Measurements from ENCODE around the gene PLXNC1.
A peak's percentile ranks its signal among the peaks of the same experiment; 100 is the strongest.

PLXNC1 gene

DNA sequence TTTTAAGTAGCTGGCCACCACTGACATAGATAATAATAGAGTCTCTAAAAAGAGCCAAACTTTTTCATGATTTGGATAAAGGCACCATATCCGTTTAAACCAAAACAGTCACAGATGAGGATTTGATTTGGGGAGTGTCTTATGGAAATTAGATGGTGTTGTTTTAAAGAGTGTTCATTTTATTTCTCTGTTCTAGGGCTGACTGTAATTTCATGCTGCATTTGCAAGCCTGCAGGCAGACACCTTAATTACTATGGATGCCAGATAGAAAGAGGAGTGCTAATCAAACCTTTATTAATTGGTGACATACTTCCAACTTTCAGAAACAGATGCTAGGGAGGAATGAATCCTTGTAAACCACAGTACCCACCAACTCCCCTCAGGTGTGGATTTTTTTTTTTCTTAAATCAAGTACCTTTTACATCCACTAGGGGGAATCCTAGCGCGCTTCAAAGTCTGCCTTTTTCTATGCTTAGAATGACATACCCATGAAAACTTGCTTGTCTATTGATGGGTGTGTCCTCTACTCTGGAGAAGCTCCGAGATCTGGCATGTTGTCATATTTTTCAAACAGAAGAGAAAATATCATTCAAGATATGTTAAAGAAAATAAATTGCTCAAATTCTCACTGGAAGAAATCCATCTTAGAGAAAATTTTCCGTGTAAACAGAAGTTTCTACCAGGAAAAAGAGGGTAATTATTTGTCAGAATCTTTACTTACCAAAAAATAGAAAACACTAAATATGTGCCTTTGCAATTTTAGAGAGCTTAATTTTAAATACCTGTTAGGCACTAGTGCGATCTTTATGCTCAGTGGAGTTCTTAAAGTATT, 14.2 kb upstream of the PLXNC1 start:
- DNase-seq (ENCODE audit: low spot score) = peak; percentile 79

DNA sequence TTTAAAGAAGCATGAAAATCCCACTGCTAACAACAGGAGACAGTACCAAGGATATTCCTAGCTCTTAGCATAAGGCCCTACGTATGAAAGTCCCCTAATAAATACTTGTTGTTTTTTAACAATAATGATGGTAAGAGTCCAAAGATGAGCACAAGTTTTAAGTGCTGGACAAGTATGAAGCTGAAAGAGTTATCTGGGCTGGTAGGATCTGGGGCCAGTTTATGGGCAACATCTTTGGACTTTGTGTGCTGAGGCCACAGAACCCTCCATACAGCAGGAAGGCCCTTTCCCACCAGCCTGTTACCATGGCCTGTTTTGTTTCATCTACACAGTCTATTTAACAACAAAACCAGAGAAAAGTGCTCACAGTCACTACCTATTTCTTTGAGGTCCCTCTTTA, 12.5 kb upstream of the PLXNC1 start:
- DNase-seq (ENCODE audit: low spot score) = no peak

DNA sequence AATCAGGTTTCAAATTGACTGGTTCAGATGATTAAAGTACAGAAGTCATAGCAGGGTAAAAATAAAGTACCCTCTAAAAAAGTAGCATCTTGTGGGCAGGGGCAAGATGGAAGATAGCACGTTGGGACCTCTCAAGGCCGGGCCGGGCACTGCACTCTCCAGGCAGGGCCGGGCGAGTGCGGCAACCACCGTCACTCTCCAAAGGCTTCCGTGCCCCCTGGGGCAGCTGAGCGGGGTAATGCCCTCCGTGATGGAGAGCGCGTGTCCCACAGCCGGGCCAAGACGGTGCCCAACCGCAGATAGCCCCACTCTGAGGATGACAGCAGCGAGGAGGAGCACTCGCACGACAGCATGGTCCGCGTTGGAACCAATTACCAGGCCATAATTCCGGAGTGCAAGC, 8.6 kb upstream of the PLXNC1 start:
- no peak for DNase-seq (ENCODE audit: low spot score)

DNA sequence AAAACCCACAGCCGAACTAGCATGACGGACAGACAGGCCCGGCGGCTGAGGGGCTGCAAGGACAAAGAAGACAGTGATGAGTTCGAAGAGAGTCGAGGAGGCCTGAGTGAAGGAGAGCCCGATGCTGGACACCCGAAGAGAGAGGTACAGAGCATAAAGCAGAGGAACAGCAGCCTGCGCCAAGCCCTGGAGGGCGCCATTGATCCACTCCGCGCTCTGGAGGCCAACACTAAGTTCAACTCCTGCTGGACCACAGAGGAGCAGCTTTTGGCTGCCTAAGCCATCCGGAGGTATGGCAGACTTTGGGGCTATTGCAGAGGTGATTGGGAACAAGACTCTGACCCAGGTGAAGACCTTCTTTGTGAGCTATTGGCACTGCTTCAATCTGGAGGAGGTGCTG, 7.8 kb upstream of the PLXNC1 start:
- peak; percentile 52 for DNase-seq (ENCODE audit: low spot score)

DNA sequence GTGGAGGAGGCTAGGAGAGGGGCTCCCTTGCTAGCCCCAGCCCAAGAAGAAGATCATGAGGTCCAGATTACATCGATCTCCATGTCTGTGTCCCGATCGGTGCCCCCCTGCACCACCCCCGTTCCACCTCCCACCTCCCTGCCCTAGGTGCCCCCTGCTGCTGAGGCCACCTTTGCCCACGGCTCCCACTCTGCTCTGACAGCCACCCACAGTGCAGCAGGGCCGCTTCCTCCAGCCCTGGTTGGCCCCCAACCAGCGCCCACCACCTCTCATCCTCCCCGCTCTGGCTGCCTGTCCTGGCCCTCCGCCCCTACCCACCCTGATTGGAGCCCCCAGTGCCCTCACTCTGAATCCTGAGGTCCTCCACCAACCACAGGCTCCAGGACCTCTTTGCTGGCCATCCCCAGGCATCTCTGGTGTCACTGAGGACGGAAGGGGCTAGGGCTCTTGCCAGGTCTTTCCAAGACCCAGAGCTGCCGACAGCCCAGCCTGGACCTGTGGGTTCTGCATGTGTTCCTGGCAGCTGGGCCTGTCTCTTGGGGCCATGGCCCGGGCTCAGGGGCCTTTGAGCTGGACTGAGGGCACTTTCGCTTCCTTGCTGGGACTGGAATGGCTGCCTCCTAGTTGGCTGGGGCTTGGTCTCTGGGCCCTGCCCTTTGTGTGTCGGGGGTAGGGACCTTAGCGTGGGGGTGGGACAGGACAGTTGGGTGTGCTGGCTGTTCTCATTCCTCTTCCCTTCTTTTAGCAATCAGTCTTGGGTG, 7.2 kb upstream of the PLXNC1 start:
- DNase-seq (ENCODE audit: low spot score) = no peak

DNA sequence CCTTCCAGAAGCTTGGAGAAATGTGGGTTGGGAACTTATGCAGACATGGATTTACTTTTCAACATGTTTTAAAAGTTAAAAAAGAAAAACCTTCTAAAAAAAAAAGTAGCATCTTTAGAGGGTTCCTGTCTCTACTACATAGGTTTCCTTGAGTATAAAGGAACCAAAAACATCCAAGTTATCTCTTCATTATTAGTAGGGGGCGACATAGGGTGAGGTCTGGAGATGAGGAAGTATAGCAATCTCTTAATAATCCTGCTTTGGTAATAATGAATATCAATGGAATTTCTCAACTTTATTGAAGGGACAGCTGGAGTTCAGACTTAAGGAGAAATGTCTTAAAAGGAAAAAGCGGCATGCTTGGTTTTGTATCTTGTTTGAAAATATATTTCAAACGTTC, 6.5 kb upstream of the PLXNC1 start:
- no peak for DNase-seq (ENCODE audit: low spot score)

DNA sequence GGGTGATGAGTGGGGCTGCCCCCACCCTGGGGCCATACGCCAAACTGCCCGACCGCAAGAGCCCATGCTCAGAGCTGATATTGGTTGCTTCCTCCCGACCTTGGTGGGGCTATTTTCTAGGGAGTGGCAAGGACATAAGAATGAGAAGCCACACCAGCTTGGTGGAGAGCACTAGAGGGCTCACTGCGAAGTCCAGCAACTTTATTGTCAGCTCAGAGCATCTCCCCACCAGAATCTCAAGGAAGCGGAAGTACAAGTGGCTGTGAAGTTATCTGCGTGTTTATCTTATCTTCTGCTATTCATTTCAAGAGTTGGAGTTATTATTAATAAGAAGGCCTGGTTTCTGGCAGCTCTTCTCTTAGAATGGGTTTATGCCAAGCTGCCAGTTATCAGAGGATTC, 4.9 kb upstream of the PLXNC1 start:
- no peak for DNase-seq (ENCODE audit: low spot score)

- no peak for DNase-seq (ENCODE audit: low spot score)
These were observed 4.4 kb upstream of the PLXNC1 start for GRCh38 chr12:94143951-94144350.

DNA sequence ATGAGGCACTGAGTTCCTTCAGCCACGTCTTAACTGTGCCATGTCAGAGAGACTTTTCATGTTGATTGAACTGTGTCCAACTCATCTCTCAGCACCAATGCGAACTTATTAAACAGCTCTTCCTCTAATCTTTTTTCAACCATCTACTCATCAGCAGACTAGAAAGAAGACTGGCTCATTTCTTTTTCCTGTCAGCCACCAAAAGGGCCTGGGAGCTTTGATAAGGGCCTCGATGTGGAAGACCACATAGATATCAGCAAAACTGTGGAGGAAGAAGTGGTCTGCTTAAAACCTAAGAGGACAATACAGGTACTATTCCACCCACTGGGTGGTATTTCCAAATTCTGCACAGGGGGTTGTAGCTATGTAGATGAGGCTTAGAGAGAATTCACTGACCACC, 3.6 kb upstream of the PLXNC1 start:
- DNase-seq (ENCODE audit: low spot score) = no peak

DNA sequence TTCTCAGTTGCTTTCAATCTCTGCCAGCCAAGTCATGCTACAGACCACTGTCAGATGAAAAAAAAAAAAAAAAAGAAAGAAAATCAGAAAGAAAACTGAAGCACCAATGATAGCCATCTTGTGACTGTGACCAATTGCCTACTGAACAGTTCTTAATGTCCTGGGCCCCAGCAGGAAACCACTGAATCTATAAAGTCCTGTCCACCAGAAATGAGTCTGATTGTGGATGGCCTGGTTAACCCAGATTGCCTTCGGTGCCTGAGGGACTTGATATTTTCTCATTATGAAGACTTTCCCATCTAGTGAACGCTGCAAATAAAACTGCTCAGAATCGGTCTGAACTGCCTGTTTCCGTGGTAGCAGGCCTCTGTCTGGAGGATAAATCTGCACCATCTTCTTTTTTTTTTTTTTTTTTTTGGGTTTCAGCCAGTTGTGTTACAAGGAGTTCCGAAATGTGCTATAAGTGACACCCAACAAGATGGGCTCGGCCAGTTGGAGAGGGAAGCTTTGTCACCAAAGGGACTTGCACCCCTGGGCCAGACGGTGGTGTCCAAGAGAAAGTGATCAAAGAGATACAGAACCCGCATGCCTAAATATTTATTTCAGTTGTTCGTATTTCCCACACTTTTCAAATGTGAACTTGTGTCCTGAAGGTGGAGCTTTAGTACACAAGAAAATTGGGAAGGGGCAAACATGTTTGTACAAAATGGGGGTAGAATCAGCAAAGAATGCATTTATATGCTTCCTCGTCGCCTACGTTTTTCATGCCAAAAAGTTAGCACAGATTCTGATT, 3.0 kb upstream of the PLXNC1 start:
- peak; percentile 44 for DNase-seq (ENCODE audit: low spot score)

GRCh38 chr12:94146166-94146936, 2.0 kb upstream of the PLXNC1 start:
- no peak for DNase-seq (ENCODE audit: low spot score)

DNA sequence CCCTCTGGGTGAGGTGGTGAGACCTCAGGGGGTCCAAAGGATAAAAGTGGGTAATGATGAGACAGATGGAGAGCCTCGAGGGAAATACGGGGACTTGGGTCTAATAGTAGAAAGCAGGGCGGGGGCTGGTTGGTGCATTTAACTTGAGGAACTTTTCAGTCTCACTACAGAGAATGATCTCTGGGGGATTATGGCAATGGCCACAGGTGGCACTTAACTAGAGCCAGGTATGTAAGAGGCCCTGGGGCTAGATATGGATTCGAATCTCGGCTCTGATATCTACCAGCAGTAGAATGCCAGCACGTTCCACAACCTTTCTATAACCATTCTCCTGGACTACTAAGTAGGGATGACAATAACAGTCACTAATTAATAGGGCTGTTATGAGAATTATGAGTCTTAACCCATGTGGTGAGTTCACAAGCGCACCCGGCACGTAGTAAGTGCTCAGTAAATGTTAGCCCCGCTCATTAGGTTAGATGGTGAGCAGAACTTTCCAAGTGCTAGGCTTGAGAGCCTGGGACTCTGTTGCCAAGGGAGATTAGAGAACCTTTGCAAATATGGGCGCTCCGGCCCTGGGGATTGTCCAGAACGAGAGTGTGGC, 888 bp upstream of the PLXNC1 start:
- DNase-seq (ENCODE audit: low spot score) = no peak

DNA sequence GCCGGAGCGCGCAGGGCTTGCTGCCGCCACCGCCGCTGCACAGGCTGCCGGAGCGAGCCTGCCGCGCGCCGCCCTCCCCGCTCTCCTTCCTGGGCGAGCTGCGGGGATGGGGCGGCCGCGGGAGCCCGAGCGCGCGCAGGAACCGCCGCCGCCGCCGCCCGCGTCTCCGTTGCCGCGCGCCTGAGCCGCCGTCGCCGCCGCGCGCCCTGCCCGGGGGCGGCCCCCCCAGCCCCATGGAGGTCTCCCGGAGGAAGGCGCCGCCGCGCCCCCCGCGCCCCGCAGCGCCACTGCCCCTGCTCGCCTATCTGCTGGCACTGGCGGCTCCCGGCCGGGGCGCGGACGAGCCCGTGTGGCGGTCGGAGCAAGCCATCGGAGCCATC, 352 bp downstream of the PLXNC1 start:
- DNase-seq (ENCODE audit: low spot score) = no peak

GRCh38 chr12:94149119-94149780, 873 bp downstream of the PLXNC1 start:
- no peak for DNase-seq (ENCODE audit: low spot score)

- no peak for DNase-seq (ENCODE audit: low spot score)
These were observed 1.4 kb downstream of the PLXNC1 start for GRCh38 chr12:94149781-94150239.

DNA sequence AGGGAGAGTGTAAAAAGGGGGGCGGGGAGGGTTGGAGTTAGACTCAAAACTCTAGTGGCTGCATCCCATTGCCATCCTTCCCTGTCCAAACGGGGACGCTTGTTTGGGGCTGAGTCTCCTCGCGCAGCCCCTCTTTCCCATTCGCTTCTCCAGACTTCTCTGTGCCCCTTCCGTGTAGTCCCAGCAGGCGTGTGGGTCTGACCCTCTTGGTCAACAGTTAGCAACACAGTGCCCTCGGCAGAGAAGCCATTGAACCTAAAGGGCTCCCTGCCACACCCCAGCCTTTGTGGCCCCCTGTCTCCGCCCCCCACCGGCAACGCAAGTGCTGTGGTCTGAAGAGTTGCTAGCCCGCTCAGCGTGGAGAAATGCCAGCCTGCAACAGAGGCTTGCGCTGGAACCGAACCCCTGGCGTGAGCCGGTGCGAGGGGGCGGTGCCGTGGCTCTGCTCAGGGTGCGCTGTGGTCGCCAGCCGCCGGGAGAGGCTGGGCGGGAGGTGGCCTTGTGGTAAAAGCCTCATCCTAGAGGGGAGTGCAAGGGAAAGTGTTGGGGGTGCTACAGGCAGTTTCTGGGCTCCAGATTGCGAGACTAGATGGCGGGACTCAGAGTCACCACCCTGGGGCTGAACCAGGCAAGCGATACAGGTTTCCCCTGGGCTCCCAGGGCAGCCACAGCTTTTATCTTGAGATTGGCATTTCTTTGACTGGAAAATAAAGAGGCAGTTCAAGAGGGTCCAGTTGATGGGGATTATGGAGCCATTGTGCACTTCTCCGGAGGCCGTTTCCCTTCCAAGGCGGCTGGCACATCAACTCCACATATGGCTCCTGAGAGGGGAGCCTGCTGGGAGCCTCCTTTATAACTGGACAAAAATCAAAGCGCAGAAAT, 2.1 kb downstream of the PLXNC1 start:
- DNase-seq (ENCODE audit: low spot score) = no peak

DNA sequence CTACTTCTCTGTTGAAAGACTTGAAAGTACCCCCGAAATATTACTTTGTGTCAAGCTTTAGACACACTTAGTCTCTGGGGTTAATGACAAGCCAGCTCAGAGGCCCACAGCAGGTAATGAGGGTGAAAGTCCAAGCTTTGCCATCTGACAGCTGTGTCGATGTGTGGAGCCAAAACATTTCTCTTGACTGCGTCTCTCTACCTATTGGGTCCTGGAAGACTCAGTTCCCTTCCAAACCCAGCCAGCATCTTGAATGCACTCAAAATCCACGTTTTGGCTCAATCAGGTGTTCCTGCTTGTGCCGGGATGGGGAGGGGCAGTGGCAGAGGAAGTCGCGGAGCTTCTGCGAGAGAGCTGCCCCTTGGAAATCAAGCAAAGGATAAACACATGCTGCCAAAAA, 3.2 kb downstream of the PLXNC1 start:
- no peak for DNase-seq (ENCODE audit: low spot score)

DNA sequence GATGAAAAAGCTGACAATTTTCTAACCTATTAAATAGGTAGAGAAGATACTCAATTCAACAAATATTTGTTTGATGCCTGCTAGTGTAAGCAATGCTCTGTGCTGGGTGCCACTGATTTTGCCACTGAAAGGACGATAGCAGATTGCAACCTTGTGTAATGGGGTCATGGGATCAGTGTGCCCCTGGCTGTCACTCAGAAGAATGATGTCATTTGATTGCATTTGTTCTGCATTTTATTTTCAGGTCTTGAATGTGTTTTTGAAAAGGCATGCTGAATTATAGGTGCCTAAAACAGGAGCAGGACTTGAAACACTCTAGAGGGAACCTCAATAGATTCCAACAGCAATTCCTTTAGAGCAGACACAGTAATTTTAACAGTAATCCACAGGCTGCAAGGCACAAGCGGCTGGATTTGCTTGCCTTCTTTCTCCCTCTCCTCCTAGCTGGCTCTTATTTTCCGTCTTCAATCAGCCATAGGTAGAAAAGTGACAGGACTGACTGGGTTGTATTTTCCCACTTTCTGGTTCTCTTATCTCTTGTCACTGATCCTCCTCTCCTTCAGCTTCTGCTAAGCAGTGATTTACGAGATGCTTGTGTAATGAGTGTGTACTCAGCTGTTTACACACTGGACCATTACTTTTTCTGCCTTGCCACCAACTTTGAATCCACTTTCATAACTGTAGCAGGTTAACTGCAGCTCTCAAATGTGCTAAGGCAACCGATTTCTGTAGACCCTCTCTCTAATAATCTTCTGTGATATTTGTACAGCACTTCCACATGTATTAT, 4.1 kb downstream of the PLXNC1 start:
- DNase-seq (ENCODE audit: low spot score) = peak; percentile 53

- DNase-seq (ENCODE audit: low spot score) = no peak
These were observed 8.8 kb downstream of the PLXNC1 start for GRCh38 chr12:94157181-94157580.

Measured in NAMALWA (cell line).